Psoas muscle (tissue), 8 donors: Measurements from ENCODE around the gene DECR2. TPM values are rescaled to one million over a fixed set of nuclear protein-coding genes. Genes with fewer than 3 reads are reported as not detected.

ENCODE experiments used
- ATAC-seq, 4 donors: fragments of 200-7000 bp; cut with Tn5 transposase; one replicate each; pipeline ENCODE4 v1.9.1; 2020; ENCODE audit warnings: moderate library complexity in 3 of 4, mild to moderate bottlenecking in 2 of 4
- DNase-seq, 2 donors: peaks; one replicate each; pipeline ENCODE4 v3.0.0-alpha.2; 2020
- H3K27ac ChIP-seq: fragments of 200-600 bp; one replicate; pipeline ENCODE4 v1.8.0; 2022
- H3K27me3 ChIP-seq, 3 donors: fragments of 200-600 bp in 1 of 3; one replicate each; pipeline versions ENCODE4 v1.6.1 to v1.8.0; 2013 to 2022; ENCODE audit warnings: low read length in 2 of 3, mild to moderate bottlenecking in 2 of 3, moderate library complexity in 1 of 3; ENCODE audit not compliant: insufficient read depth in 3 of 3
- H3K36me3 ChIP-seq, 2 donors: fragments of 200-600 bp in 1 of 2; one replicate each; pipeline versions ENCODE4 v1.6.1 to v1.8.0; 2013 to 2022; ENCODE audit warnings: low read depth in 1 of 2, mild to moderate bottlenecking in 1 of 2, moderate library complexity in 1 of 2; ENCODE audit not compliant: insufficient read depth in 1 of 2
- H3K4me1 ChIP-seq: fragments of 200-600 bp; one replicate; pipeline ENCODE4 v1.8.0; 2022
- H3K4me3 ChIP-seq: fragments of 200-600 bp; one replicate; pipeline ENCODE4 v1.8.0; 2022; ENCODE audit warnings: mild to moderate bottlenecking
- H3K9me3 ChIP-seq: fragments of 200-600 bp; one replicate; pipeline ENCODE4 v1.8.0; 2022
- CTCF ChIP-seq: fragments of 200-600 bp; IDR thresholded peaks from one replicate; pipeline ENCODE4 v1.8.0; 2022; ENCODE audit warnings: antibody characterized with exemption
- WGBS, 3 donors: extraction: QIAGEN DNeasy Blood & Tissue Kit; methylation state at CpG; one replicate each; pipeline versions ENCODE4 v1.1.6 to v1.1.7; 2013; 5-methylcytosine and 5-hydroxymethylcytosine counted together
- intact Hi-C, 2 donors: fragments of 100-400 bp; cut with DNase I; formaldehyde crosslinking; loops; one replicate each; pipeline versions ENCODE4 v1.11.0 to v1.14.2; 2022
- polyA plus RNA-seq, 3 donors: library from polyadenylated mRNA; stranded (reverse); fragments of 200-250 nt; gene quantifications; one replicate each; pipeline ENCODE4 v1.2.3, GENCODE V29; 2013
- total RNA-seq, 4 donors: library from RNA; stranded (reverse); fragmentation: NEBNext Ultra II Directional in 2 of 4; extraction: Animal tissue kit (Norgen Biotek cat#: 25700) in 2 of 4; gene quantifications; one replicate each; pipeline versions ENCODE4 v1.2.1 to v1.2.4, GENCODE V29; 2021 to 2023
- donor health status: healthy with polysubstance abuse.
- donor health status: DM: no; HTN: no; CAD: no; lungs with moderate emphysema.
- donor health status: Bipolar disorder and iron deficiency.
- donor health status: healthy.
- donor health status: DM: yes; HTN: yes; CAD: no.
- donor health status: DM: no; HTN: no; CAD: no.
- donor health status: DM: no; HTN: no; CAD: no.
- donor health status: DM: yes; HTN: yes; CAD: no.

Gene DECR2
- total and polyA plus RNA-seq, 7 donors: 13.9 to 22.9 (median 18.1) TPM

GRCh38 chr16:366476-366875, 35.2 kb upstream of the DECR2 start:
- 89 to 92% (median 90%) methylated on average over 10 of the region's 10 CpGs for WGBS, 3 donors
- TF ChIP-seq CTCF: no peak
- peaks cover 0 to 15% (median 2%) of the 10 kb centered on the region in 3 donors for H3K27me3 ChIP-seq
- H3K27ac ChIP-seq: no peak overlapping the region
- no peak for ATAC-seq
- no peaks in the 10 kb centered on the region for H3K9me3 ChIP-seq
- intact Hi-C loops: no loop called here
- no peak for DNase-seq
- no peak overlapping the region for H3K4me3 ChIP-seq
- peaks cover 13% of the 10 kb centered on the region for H3K4me1 ChIP-seq
- peaks cover 4 to 32% of the 10 kb centered on the region in 2 donors for H3K36me3 ChIP-seq

- ATAC-seq: no peak
- no peak for TF ChIP-seq CTCF
These were observed 34.3 kb upstream of the DECR2 start for GRCh38 chr16:367333-367903.

GRCh38 chr16:368388-369158, 33.1 kb upstream of the DECR2 start:
- ATAC-seq: no peak
- Histone ChIP-seq H3K27ac (no peak overlapping the region), H3K4me1 (peaks cover 13% of the 10 kb centered on the region), H3K9me3 (no peaks in the 10 kb centered on the region), H3K27me3 (peaks cover 0 to 11% (median 2%) of the 10 kb centered on the region in 3 donors), H3K36me3 (peaks cover 4 to 53% of the 10 kb centered on the region in 2 donors), H3K4me3 (no peak overlapping the region)
- intact Hi-C loops: no loop called here
- DNase-seq: no peak
- no peak for TF ChIP-seq CTCF
- 91 to 93% (median 93%) methylated on average over 25 to 29 of the region's 29 CpGs for WGBS, 3 donors

More at GRCh38 chr16:367333-367903, 34.3 kb upstream of the DECR2 start:
- Histone ChIP-seq H3K9me3 (no peaks in the 10 kb centered on the region), H3K27me3 (peaks cover 0 to 11% (median 2%) of the 10 kb centered on the region in 3 donors), H3K4me1 (peaks cover 13% of the 10 kb centered on the region), H3K36me3 (peaks cover 4 to 41% of the 10 kb centered on the region in 2 donors), H3K27ac (no peak overlapping the region), H3K4me3 (no peak overlapping the region)
- WGBS, 3 donors: 92 to 94% (median 93%) methylated on average over 18 of the region's 18 CpGs
- intact Hi-C loops: no loop called here
- DNase-seq: peak in 1 of 2 donors; percentile 46

- 83 to 84% (median 84%) methylated on average over 20 of the region's 20 CpGs for WGBS, 3 donors
These were observed 32.3 kb upstream of the DECR2 start for GRCh38 chr16:369275-369865.

More at GRCh38 chr16:369275-369865, 32.3 kb upstream of the DECR2 start:
- Histone ChIP-seq H3K4me1 (peaks cover 13% of the 10 kb centered on the region), H3K27ac (no peak overlapping the region), H3K4me3 (peak overlapping the region; percentile 60), H3K27me3 (peaks cover 0 to 5% (median 0%) of the 10 kb centered on the region in 3 donors), H3K36me3 (peaks cover 4 to 61% of the 10 kb centered on the region in 2 donors), H3K9me3 (no peaks in the 10 kb centered on the region)
- DNase-seq: no peak
- ATAC-seq: no peak
- intact Hi-C loops: no loop called here
- no peak for TF ChIP-seq CTCF
